Karpas-422 (cell line): ENCODE results near the gene PPA1. TPM values are rescaled to one million over a fixed set of nuclear protein-coding genes. Genes with fewer than 3 reads are reported as not detected.
A peak's percentile ranks its signal among the peaks of the same experiment; 100 is the strongest.

Source experiments
- DNase-seq: peaks from one replicate; pipeline ENCODE4 v3.0.0-alpha.2; 2015
- H2AFZ ChIP-seq: fragments of 200-600 bp; sonication (generic); 2 replicates; pipeline ENCODE4 v1.6.1; 2014; ENCODE audit warnings: antibody characterized with exemption, low read length, mixed read lengths
- H3K27ac ChIP-seq: fragments of 200-600 bp; sonication (generic); 2 replicates; pipeline ENCODE4 v1.5.1; 2014; ENCODE audit warnings: mild to moderate bottlenecking, low read length, moderate library complexity
- H3K27me3 ChIP-seq: fragments of 200-600 bp; sonication (generic); 2 replicates; pipeline ENCODE4 v1.6.1; 2014; ENCODE audit warnings: low read length, mixed read lengths
- H3K36me3 ChIP-seq: fragments of 200-600 bp; sonication (generic); 2 replicates; pipeline ENCODE4 v1.6.1; 2014; ENCODE audit warnings: low read length, mixed read lengths; ENCODE audit not compliant: insufficient read depth
- H3K4me1 ChIP-seq: fragments of 200-600 bp; sonication (generic); 2 replicates; pipeline ENCODE4 v1.6.1; 2014; ENCODE audit warnings: mild to moderate bottlenecking, low read length, mixed read lengths
- H3K4me2 ChIP-seq: fragments of 200-600 bp; sonication (generic); 2 replicates; pipeline ENCODE4 v1.6.1; 2014; ENCODE audit warnings: low read length, low read depth, mild to moderate bottlenecking; ENCODE audit not compliant: poor library complexity, severe bottlenecking
- H3K4me3 ChIP-seq: fragments of 200-600 bp; sonication (generic); 2 replicates; pipeline ENCODE4 v1.5.1; 2014; ENCODE audit warnings: mild to moderate bottlenecking, antibody characterized with exemption, low read length, mixed read lengths
- H3K79me2 ChIP-seq: fragments of 200-600 bp; sonication (generic); 2 replicates; pipeline ENCODE4 v1.6.1; 2014; ENCODE audit warnings: mild to moderate bottlenecking, low read length, mixed read lengths
- H3K9ac ChIP-seq: fragments of 200-600 bp; sonication (generic); 2 replicates; pipeline ENCODE4 v1.6.0; 2014; ENCODE audit warnings: low read length
- H3K9me2 ChIP-seq: fragments of 200-600 bp; sonication (generic), shearing (Covaris generic); replicated peaks from 2 replicates; pipeline ENCODE4 v1.6.0; 2014; ENCODE audit warnings: mild to moderate bottlenecking, low read length, moderate library complexity; ENCODE audit not compliant: insufficient read depth
- H3K9me3 ChIP-seq: fragments of 300-700, 200-600 bp; sonication (generic); 2 replicates; pipeline ENCODE4 v1.6.1; 2014; ENCODE audit warnings: low read length, mixed read lengths
- H4K20me1 ChIP-seq: fragments of 200-600 bp; sonication (generic); 2 replicates; pipeline ENCODE4 v1.6.1; 2014; ENCODE audit warnings: mild to moderate bottlenecking, antibody characterized with exemption, low read length, low read depth; ENCODE audit not compliant: insufficient read depth
- total RNA-seq: library from RNA; depleted of rRNA; stranded (reverse); fragments of >200 nt; shearing (Covaris generic); gene quantifications from 2 replicates; pipeline ENCODE4 v1.2.3, GENCODE V29; 2014; ENCODE audit warnings: low replicate concordance; rRNA removed

Gene PPA1
- total RNA-seq = 375 and 560 TPM in 2 replicates

- H2AFZ ChIP-seq = peak within 1 kb of the TSS; percentile 86
- H3K36me3 ChIP-seq = peaks cover 27% of the 10 kb centered on the region
- H3K79me2 ChIP-seq = peaks cover 49% of the 10 kb centered on the region
- no peaks in the 10 kb centered on the region for H3K9me2 ChIP-seq
- H3K4me3 ChIP-seq = peak within 1 kb of the TSS; percentile 90
- H3K4me1 ChIP-seq = peaks cover 46% of the 10 kb centered on the region
- H3K4me2 ChIP-seq = peak within 1 kb of the TSS; percentile 98
- H3K9ac ChIP-seq = peak within 1 kb of the TSS; percentile 97
- H3K27ac ChIP-seq = peak within 1 kb of the TSS; percentile 68
- no peaks in the 10 kb centered on the region for H3K9me3 ChIP-seq
- no peaks in the 10 kb centered on the region for H3K27me3 ChIP-seq
- H4K20me1 ChIP-seq = peaks cover 19% of the 10 kb centered on the region; the same call in 1 of the 2 replicates
- DNase-seq = peak; percentile 99
These were observed at the start of gene PPA1 for GRCh38 chr10:70233109-70233938. TSS of gene PPA1 (minus strand) at chr10:70233429. CDS start at chr10:70233327, 102 bp downstream.

- Histone ChIP-seq H2AFZ (no peak overlapping the region), H3K27me3 (no peaks in the 10 kb centered on the region), H3K4me2 (peak overlapping the region; percentile 75), H3K79me2 (no peaks in the 10 kb centered on the region), H3K4me1 (peaks cover 60% of the 10 kb centered on the region), H4K20me1 (no peaks in the 10 kb centered on the region), H3K9ac (peak overlapping the region; percentile 61), H3K9me3 (no peaks in the 10 kb centered on the region), H3K27ac (peak overlapping the region; percentile 98), H3K36me3 (no peaks in the 10 kb centered on the region), H3K9me2 (no peaks in the 10 kb centered on the region), H3K4me3 (peak overlapping the region; percentile 36)
- DNase-seq = peak; percentile 82
These were observed 48.4 kb upstream of the PPA1 start for GRCh38 chr10:70281609-70282008.

- Histone ChIP-seq H4K20me1 (no peaks in the 10 kb centered on the region), H3K9me3 (no peaks in the 10 kb centered on the region; the same call in 1 of the 2 replicates), H3K79me2 (no peaks in the 10 kb centered on the region), H3K27me3 (no peaks in the 10 kb centered on the region), H3K4me3 (no peak overlapping the region), H3K27ac (peak overlapping the region; percentile 98), H3K4me2 (no peak overlapping the region), H2AFZ (no peak overlapping the region), H3K4me1 (peaks cover 71% of the 10 kb centered on the region), H3K36me3 (no peaks in the 10 kb centered on the region), H3K9ac (no peak overlapping the region), H3K9me2 (no peaks in the 10 kb centered on the region)
- DNase-seq = peak; percentile 22
These were observed 46.9 kb upstream of the PPA1 start for GRCh38 chr10:70280099-70280498.

DNA sequence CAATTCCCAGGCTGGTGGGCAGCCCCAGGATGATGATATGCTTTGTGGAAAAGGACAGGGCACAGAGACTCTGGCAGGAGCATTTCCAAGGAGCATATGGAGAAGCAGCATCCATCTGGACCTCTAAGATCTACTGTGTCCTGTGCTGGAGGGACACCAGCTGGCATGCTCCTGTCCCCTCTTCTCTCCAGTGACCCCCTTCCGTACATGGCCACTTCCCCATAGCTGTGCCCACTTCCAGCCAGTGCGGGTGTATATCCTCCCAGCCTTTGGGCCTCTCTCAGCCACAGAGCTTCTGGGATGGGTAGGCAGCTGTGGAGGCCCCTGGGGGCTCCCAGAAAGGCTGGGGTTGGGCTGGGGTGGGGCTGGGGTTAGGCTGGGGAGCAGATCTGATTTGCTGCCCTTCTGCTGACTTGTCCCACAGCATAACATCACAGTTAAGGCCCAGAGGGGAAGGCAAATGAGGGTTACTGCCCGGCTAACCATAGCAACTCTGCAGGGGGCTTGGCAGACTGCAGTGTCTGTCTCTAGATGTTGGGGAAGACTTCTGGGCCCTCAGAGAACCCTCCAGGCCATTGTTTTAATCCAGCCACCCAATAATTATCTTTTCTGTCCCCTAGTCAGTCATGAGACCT, 44.3 kb upstream of the PPA1 start:
- no peaks in the 10 kb centered on the region; the same call in 1 of the 2 replicates for H3K9me3 ChIP-seq
- DNase-seq = peak; percentile 96
- peak overlapping the region; percentile 75 for H3K9ac ChIP-seq
- H3K4me3 ChIP-seq = peak overlapping the region; percentile 51
- no peaks in the 10 kb centered on the region for H3K79me2 ChIP-seq
- H3K36me3 ChIP-seq = no peaks in the 10 kb centered on the region
- H3K27ac ChIP-seq = peak overlapping the region; percentile 98
- no peak overlapping the region for H2AFZ ChIP-seq
- H3K4me2 ChIP-seq = peak overlapping the region; percentile 74
- H4K20me1 ChIP-seq = no peaks in the 10 kb centered on the region
- peaks cover 83% of the 10 kb centered on the region for H3K4me1 ChIP-seq
- no peaks in the 10 kb centered on the region for H3K27me3 ChIP-seq
- no peaks in the 10 kb centered on the region for H3K9me2 ChIP-seq

GRCh38 chr10:70274643-70275042, 41.4 kb upstream of the PPA1 start:
- Histone ChIP-seq H3K4me1 (peaks cover 74% of the 10 kb centered on the region), H3K9ac (peak overlapping the region; percentile 35; the same call in 1 of the 2 replicates), H3K79me2 (no peaks in the 10 kb centered on the region), H3K27ac (peak overlapping the region; percentile 98), H3K4me2 (no peak overlapping the region), H4K20me1 (no peaks in the 10 kb centered on the region), H3K4me3 (no peak overlapping the region), H3K27me3 (no peaks in the 10 kb centered on the region), H2AFZ (peak overlapping the region; percentile 54; the same call in 1 of the 2 replicates), H3K9me2 (no peaks in the 10 kb centered on the region), H3K9me3 (no peaks in the 10 kb centered on the region; the same call in 1 of the 2 replicates), H3K36me3 (no peaks in the 10 kb centered on the region)
- DNase-seq = no peak

- peak overlapping the region; percentile 48 for H3K4me2 ChIP-seq
- H3K9me3 ChIP-seq = no peaks in the 10 kb centered on the region; the same call in 1 of the 2 replicates
- H3K27me3 ChIP-seq = no peaks in the 10 kb centered on the region
- peak overlapping the region; percentile 38; the same call in 1 of the 2 replicates for H2AFZ ChIP-seq
- H3K36me3 ChIP-seq = no peaks in the 10 kb centered on the region
- peak overlapping the region; percentile 57 for H3K9ac ChIP-seq
- no peaks in the 10 kb centered on the region for H3K79me2 ChIP-seq
- H4K20me1 ChIP-seq = no peaks in the 10 kb centered on the region
- no peaks in the 10 kb centered on the region for H3K9me2 ChIP-seq
- peak overlapping the region; percentile 98 for H3K27ac ChIP-seq
- H3K4me1 ChIP-seq = peaks cover 75% of the 10 kb centered on the region
- H3K4me3 ChIP-seq = peak overlapping the region; percentile 28; the same call in 1 of the 2 replicates
- DNase-seq = peak; percentile 88
These were observed 39.7 kb upstream of the PPA1 start for GRCh38 chr10:70272925-70273316.

- H4K20me1 ChIP-seq = no peaks in the 10 kb centered on the region
- no peaks in the 10 kb centered on the region for H3K36me3 ChIP-seq
- no peaks in the 10 kb centered on the region; the same call in 1 of the 2 replicates for H3K9me3 ChIP-seq
- no peaks in the 10 kb centered on the region for H3K27me3 ChIP-seq
- H3K9ac ChIP-seq = peak overlapping the region; percentile 16
- peak overlapping the region; percentile 98 for H3K27ac ChIP-seq
- H3K79me2 ChIP-seq = no peaks in the 10 kb centered on the region
- H3K4me1 ChIP-seq = peaks cover 75% of the 10 kb centered on the region
- H3K9me2 ChIP-seq = no peaks in the 10 kb centered on the region
- peak overlapping the region; percentile 48 for H3K4me2 ChIP-seq
- DNase-seq = no peak
- peak overlapping the region; percentile 38 for H2AFZ ChIP-seq
- H3K4me3 ChIP-seq = no peak overlapping the region
These were observed 39.0 kb upstream of the PPA1 start for GRCh38 chr10:70271996-70272924.
